Measurements from ENCODE around the gene PGAP1.

- TF ChIP-seq POLR2A (IDR thresholded peaks at IDR 0.05), result no peak
- no peak for TF ChIP-seq CTCF (IDR thresholded peaks at IDR 0.05)
Observed at GRCh38 chr2:196884368-196884767, 42.1 kb downstream of the PGAP1 start.

Data from uterus (tissue), 2 donors.